PC-3 (cell line): ENCODE results near the gene HIPK2.

ENCODE experiments used
- EZH2 ChIP-seq: fragments of 300-600 bp; sonication (generic); IDR thresholded peaks from one replicate; pipeline ENCODE4 v1.6.1; 2017; ENCODE audit warnings: antibody characterized with exemption, mild to moderate bottlenecking, low read length; ENCODE audit not compliant: unreplicated experiment
- EZH2phosphoT487 ChIP-seq: fragments of 300-600 bp; sonication (generic); IDR thresholded peaks from 2 replicates; pipeline ENCODE4 v1.6.1; 2018; ENCODE audit warnings: mild to moderate bottlenecking, antibody characterized with exemption, low read length, borderline replicate concordance
- TF ChIP-seq, protein P1 (sequence below): fragments of 300-600 bp; sonication (generic); conservative IDR thresholded peaks from 2 replicates; pipeline ENCODE4 v1.5.1; 2017; ENCODE audit warnings: antibody characterized with exemption, low read depth, mild to moderate bottlenecking, low read length

DNA sequence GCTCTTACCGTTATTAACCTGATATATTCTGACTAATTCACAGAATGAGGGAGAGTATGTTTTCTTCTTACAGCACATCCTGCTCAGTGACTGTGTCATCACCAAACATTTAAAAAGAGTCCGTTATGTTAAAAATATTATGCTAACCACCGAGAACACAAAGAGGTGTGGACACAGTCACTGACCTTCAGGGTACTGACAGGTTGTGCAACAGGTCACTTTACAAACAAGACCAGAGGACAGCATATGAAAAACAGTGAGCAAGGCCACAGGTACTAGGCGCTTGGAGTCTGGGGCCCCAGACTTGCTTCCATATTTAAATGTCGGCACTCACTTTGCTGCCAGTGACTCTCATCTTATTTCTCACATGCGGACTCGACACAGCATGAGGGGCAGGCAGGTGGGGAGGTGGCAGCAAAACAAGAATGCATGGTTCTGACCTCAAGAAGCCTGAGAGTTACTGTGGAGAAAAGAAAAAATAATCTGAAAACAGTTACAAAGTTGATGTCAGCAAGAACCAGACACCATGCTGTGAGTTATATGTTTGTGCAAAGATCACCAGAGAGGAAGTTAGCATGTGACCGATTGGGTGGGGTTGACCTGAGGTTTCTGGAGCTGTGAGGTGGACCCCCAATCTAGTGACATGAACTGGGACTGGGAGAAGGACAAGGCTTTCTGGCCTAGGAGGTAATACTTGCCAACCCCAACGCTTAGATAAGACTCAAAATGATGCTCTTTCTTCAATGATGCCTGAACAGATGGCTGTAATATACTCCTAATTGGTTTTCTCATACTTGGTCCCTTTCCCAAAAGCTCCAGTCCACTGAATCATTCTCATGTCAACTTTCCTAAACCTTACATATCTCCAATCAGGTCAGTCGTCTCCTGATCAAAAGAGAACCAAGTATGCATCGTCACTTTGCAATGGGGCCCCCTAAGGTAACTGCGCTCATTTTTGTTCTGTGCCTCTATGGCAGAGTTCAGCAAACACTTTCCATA is 102.4 kb downstream of the HIPK2 start:
- TF ChIP-seq, protein P1, sequence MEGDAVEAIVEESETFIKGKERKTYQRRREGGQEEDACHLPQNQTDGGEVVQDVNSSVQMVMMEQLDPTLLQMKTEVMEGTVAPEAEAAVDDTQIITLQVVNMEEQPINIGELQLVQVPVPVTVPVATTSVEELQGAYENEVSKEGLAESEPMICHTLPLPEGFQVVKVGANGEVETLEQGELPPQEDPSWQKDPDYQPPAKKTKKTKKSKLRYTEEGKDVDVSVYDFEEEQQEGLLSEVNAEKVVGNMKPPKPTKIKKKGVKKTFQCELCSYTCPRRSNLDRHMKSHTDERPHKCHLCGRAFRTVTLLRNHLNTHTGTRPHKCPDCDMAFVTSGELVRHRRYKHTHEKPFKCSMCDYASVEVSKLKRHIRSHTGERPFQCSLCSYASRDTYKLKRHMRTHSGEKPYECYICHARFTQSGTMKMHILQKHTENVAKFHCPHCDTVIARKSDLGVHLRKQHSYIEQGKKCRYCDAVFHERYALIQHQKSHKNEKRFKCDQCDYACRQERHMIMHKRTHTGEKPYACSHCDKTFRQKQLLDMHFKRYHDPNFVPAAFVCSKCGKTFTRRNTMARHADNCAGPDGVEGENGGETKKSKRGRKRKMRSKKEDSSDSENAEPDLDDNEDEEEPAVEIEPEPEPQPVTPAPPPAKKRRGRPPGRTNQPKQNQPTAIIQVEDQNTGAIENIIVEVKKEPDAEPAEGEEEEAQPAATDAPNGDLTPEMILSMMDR: no peak
- TF ChIP-seq EZH2phosphoT487 (no peak), EZH2 (no peak)
